Tibial nerve (tissue), 4 donors: Measurements from ENCODE around the gene RIPOR1.

Experiments
- EP300 ChIP-seq, 2 donors: sonication (generic); formaldehyde crosslinking; IDR thresholded peaks; one replicate each; pipeline ENCODE4 v1.6.1; 2017; ENCODE audit warnings: antibody characterized with exemption in 2 of 2, mild to moderate bottlenecking in 1 of 2
- POLR2A ChIP-seq, 2 donors: fragments of 450-650 bp; IDR thresholded peaks; one replicate each; pipeline ENCODE4 v1.6.1; 2017; ENCODE audit warnings: antibody characterized with exemption in 2 of 2, mild to moderate bottlenecking in 2 of 2, moderate library complexity in 2 of 2
- TF ChIP-seq, protein P1 (sequence below), 5 experiments: fragments of 200-600 bp in 3 of 5; fragments of 450-650 bp in 2 of 5; sonication (generic) in 3 of 5; IDR thresholded peaks; one replicate each; pipeline ENCODE4 v1.5.1; 2016 to 2019; ENCODE audit warnings: antibody characterized with exemption in 5 of 5, mild to moderate bottlenecking in 3 of 5, moderate library complexity in 2 of 5

- TF ChIP-seq, protein P1, sequence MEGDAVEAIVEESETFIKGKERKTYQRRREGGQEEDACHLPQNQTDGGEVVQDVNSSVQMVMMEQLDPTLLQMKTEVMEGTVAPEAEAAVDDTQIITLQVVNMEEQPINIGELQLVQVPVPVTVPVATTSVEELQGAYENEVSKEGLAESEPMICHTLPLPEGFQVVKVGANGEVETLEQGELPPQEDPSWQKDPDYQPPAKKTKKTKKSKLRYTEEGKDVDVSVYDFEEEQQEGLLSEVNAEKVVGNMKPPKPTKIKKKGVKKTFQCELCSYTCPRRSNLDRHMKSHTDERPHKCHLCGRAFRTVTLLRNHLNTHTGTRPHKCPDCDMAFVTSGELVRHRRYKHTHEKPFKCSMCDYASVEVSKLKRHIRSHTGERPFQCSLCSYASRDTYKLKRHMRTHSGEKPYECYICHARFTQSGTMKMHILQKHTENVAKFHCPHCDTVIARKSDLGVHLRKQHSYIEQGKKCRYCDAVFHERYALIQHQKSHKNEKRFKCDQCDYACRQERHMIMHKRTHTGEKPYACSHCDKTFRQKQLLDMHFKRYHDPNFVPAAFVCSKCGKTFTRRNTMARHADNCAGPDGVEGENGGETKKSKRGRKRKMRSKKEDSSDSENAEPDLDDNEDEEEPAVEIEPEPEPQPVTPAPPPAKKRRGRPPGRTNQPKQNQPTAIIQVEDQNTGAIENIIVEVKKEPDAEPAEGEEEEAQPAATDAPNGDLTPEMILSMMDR (IDR thresholded peaks at IDR 0.05) = no peak
- TF ChIP-seq POLR2A (IDR thresholded peaks at IDR 0.05) (no peak), EP300 (IDR thresholded peaks at IDR 0.05) (no peak)
Measured at GRCh38 chr16:67509016-67509415, 19.6 kb upstream of the RIPOR1 start.
